Heart right ventricle (tissue), 16 donors: Measurements from ENCODE around the gene ZNF213. TPM values are rescaled to one million over a fixed set of nuclear protein-coding genes. Genes with fewer than 3 reads are reported as not detected.
"Not testable (repeated sequence)": the region's sequence is repeated elsewhere in the genome, so short reads cannot be mapped to it uniquely, and the experiment has no call there.

Source experiments
- ATAC-seq, 8 donors: fragments of 200-7000 bp; cut with Tn5 transposase; one replicate each; pipeline ENCODE4 v1.9.1; 2020; ENCODE audit warnings: mild to moderate bottlenecking in 8 of 8, moderate library complexity in 8 of 8, moderate number of reproducible peaks in 1 of 8
- DNase-seq, 2 donors: peaks; one replicate each; pipeline ENCODE4 v3.0.0-alpha.2; 2020
- H3K27ac ChIP-seq, 10 donors: fragments of 200-600 bp; sonication (generic) in 2 of 10; one replicate each; pipeline versions ENCODE4 v1.5.0 to v1.8.0; 2020 to 2022; ENCODE audit warnings: mild to moderate bottlenecking in 3 of 10
- H3K27me3 ChIP-seq, 7 donors: fragments of 200-600 bp; one replicate each; pipeline ENCODE4 v1.8.0; 2021 to 2022; ENCODE audit warnings: mild to moderate bottlenecking in 2 of 7
- H3K36me3 ChIP-seq, 9 donors: fragments of 200-600 bp; sonication (generic) in 1 of 9; one replicate each; pipeline versions ENCODE4 v1.5.0 to v1.8.0; 2020 to 2022; ENCODE audit warnings: mild to moderate bottlenecking in 2 of 9
- H3K4me1 ChIP-seq, 9 donors: fragments of 200-600 bp; sonication (generic) in 1 of 9; one replicate each; pipeline versions ENCODE4 v1.5.0 to v1.8.0; 2020 to 2022; ENCODE audit warnings: mild to moderate bottlenecking in 4 of 9
- H3K4me3 ChIP-seq, 10 donors: fragments of 200-600 bp; sonication (generic) in 2 of 10; one replicate each; pipeline versions ENCODE4 v1.5.0 to v1.8.0; 2020 to 2022; ENCODE audit warnings: mild to moderate bottlenecking in 7 of 10, moderate library complexity in 2 of 10
- H3K9me3 ChIP-seq, 11 donors: fragments of 200-600 bp in 10 of 11; sonication (generic) in 2 of 11; one replicate each; pipeline versions ENCODE4 v1.5.0 to v1.8.0; 2013 to 2022; ENCODE audit warnings: mild to moderate bottlenecking in 2 of 11, control low read depth in 1 of 11, moderate library complexity in 1 of 11
- CTCF ChIP-seq, 9 donors: fragments of 200-600 bp; sonication (generic) in 2 of 9; IDR thresholded peaks; one replicate each; pipeline versions ENCODE4 v1.5.0 to v1.8.0; 2021 to 2022; ENCODE audit warnings: antibody characterized with exemption in 9 of 9, mild to moderate bottlenecking in 5 of 9, moderate library complexity in 1 of 9
- WGBS, 2 donors: extraction: QIAGEN DNeasy Blood & Tissue Kit; methylation state at CpG; one replicate each; pipeline ENCODE4 v1.1.7; 2013; ENCODE audit warnings: inconsistent platforms in 1 of 2; 5-methylcytosine and 5-hydroxymethylcytosine counted together
- intact Hi-C, 10 donors: fragments of 100-400 bp; cut with DNase I; formaldehyde crosslinking; loops; one replicate each; pipeline versions ENCODE4 v1.11.1 to v1.14.2; 2022
- polyA plus RNA-seq, 2 donors: library from polyadenylated mRNA; stranded (reverse); fragments of 200-250 nt; gene quantifications; one replicate each; pipeline ENCODE4 v1.2.3, GENCODE V29; 2013
- total RNA-seq, 10 donors: library from RNA; stranded (reverse); fragmentation: NEBNext Ultra II Directional in 3 of 10; extraction: Animal tissue kit (Norgen Biotek cat#: 25700) in 3 of 10; gene quantifications; one replicate each; pipeline versions ENCODE4 v1.2.1 to v1.2.4, GENCODE V29; 2021 to 2023
- donor health status: Arrhythmogenic right ventricular cardiomyopathy.
- donor health status: ischemic (EF 13 %, LVEDD 7.1; RV severe dilation, severe dysfunction).
- donor health status: healthy with polysubstance abuse.
- donor health status: DM: no; HTN: yes; CAD: no.
- donor health status: DM: no; HTN: no; CAD: no.
- donor health status: ischemic (EF 25% LVEDD 6.9; RV normal size, moderate dysfunction).
- donor health status: ischemic (EF 25% LVEDD 5.7; RV mildly dilated, moderate dysfunction).
- donor health status: healthy.
- donor health status: DM: yes; HTN: yes; CAD: no.
- donor health status: Ischemic cardiomyopathy.
- donor health status: ischemic (EF 35%, LVEDD 5.7; RV mildly dilated, moderate dysfunction).
- donor health status: nonischemic (EF 11% LVEDD 7.7; RV severe dilation, severe dysfunction).
- donor health status: DM: yes; HTN: yes; CAD: no.
- donor health status: PGD.
- donor health status: ischemic (EF 29% LVEDD 5.4; RV normal size, mild dysfunction).
- donor health status: nonischemic (EF 23%, LVEDD 6.1; RV moderate dilation, normal function).

The ZNF213 gene
- total and polyA plus RNA-seq, 12 donors = 5.9 to 10.1 (median 7.7) TPM

GRCh38 chr16:3175157-3176093 lies 40.6 kb downstream of the ZNF213 start:
- ATAC-seq (no peak), DNase-seq (no peak)
- peaks cover 0 to 40% (median 13%) of the 10 kb centered on the region in 9 donors for H3K4me1 ChIP-seq
- H3K4me3 ChIP-seq = no peak overlapping the region
- no peaks in the 10 kb centered on the region for H3K36me3 ChIP-seq
- no peak for TF ChIP-seq CTCF (IDR thresholded peaks at IDR 0.05)
- WGBS, 2 donors = 13 to 15% methylated on average over 39 of the region's 39 CpGs
- H3K27ac ChIP-seq = no peak overlapping the region
- intact Hi-C loops = no loop called here
- H3K27me3 ChIP-seq = peaks cover 44 to 100% (median 100%) of the 10 kb centered on the region in 7 donors
- no peaks in the 10 kb centered on the region for H3K9me3 ChIP-seq

- H3K27me3 ChIP-seq = peaks cover 41 to 100% (median 100%) of the 10 kb centered on the region in 7 donors
- no peak for TF ChIP-seq CTCF (IDR thresholded peaks at IDR 0.05)
- no peak overlapping the region for H3K4me3 ChIP-seq
- WGBS, 2 donors = 68 to 69% methylated on average over 8 of the region's 8 CpGs
- H3K4me1 ChIP-seq = peaks cover 0 to 30% (median 13%) of the 10 kb centered on the region in 9 donors
- ATAC-seq = no peak
- intact Hi-C loops = loop anchor here in 1 of 10 donors (10.0 kb wide), 1 partner anchor 315 kb away; the partner anchor contains the start of gene C16orf90
- H3K9me3 ChIP-seq = no peaks in the 10 kb centered on the region
- DNase-seq = no peak
- no peaks in the 10 kb centered on the region for H3K36me3 ChIP-seq
- no peak overlapping the region for H3K27ac ChIP-seq
Observed at GRCh38 chr16:3179651-3180050, 44.8 kb downstream of the ZNF213 start.

GRCh38 chr16:3180445-3180878 lies 45.6 kb downstream of the ZNF213 start:
- Histone ChIP-seq H3K27ac (no peak overlapping the region), H3K27me3 (peaks cover 33 to 100% (median 100%) of the 10 kb centered on the region in 7 donors), H3K9me3 (no peaks in the 10 kb centered on the region), H3K4me1 (peaks cover 0 to 23% (median 13%) of the 10 kb centered on the region in 9 donors), H3K4me3 (no peak overlapping the region), H3K36me3 (no peaks in the 10 kb centered on the region)
- TF ChIP-seq CTCF (IDR thresholded peaks at IDR 0.05) = no peak
- ATAC-seq = no peak
- no peak for DNase-seq
- intact Hi-C loops = loop anchor here in 1 of 10 donors (10.0 kb wide), 1 partner anchor 314 kb away; the partner anchor contains the start of gene C16orf90
- 22 to 48% methylated on average over 21 of the region's 21 CpGs for WGBS, 2 donors

- not testable (repeated sequence) for H3K9me3 ChIP-seq, DNase-seq, H3K36me3 ChIP-seq, ATAC-seq, H3K27ac ChIP-seq
- Histone ChIP-seq H3K4me3 (peak overlapping the region in 2 of 10 donors; percentile 5 to 7), H3K27me3 (peaks cover 30 to 100% (median 100%) of the 10 kb centered on the region in 7 donors), H3K4me1 (peaks cover 0 to 21% (median 13%) of the 10 kb centered on the region in 9 donors)
- 34 to 39% methylated on average over 8 of the region's 8 CpGs for whole genome bisulfite sequencing, 2 donors
- intact Hi-C loops = loop anchor here in 1 of 10 donors (10.0 kb wide), 1 partner anchor 313 kb away; the partner anchor contains the start of gene C16orf90
Observed at GRCh38 chr16:3182293-3182607, 47.4 kb downstream of the ZNF213 start.
